Measurements from ENCODE around the gene AUTS2. TPM values are rescaled to one million over a fixed set of nuclear protein-coding genes. Genes with fewer than 3 reads are reported as not detected.

Gene AUTS2
- total RNA-seq, 1 donor from 2014 or later = 80.6 TPM

- H3K36me3 Mint-ChIP-seq (ENCODE audit: unreplicated experiment) = peaks cover 3% of the 10 kb centered on the region
Observed at GRCh38 chr7:70063927-70064326, 465.7 kb downstream of the AUTS2 start.

GRCh38 chr7:70066844-70067243 is 468.6 kb downstream of the AUTS2 start:
- TF ChIP-seq CTCF (IDR thresholded peaks at IDR 0.05) = no peak
- H3K4me3 Mint-ChIP-seq (ENCODE audit: unreplicated experiment) = no peak overlapping the region
- no peak overlapping the region for H3K27ac Mint-ChIP-seq (ENCODE audit: unreplicated experiment)
- H3K27me3 Mint-ChIP-seq (ENCODE audit: unreplicated experiment) = no peaks in the 10 kb centered on the region
- H3K4me1 Mint-ChIP-seq (ENCODE audit: unreplicated experiment) = peaks cover 15% of the 10 kb centered on the region
- peaks cover 5% of the 10 kb centered on the region for H3K36me3 Mint-ChIP-seq (ENCODE audit: unreplicated experiment)
- H3K9me3 Mint-ChIP-seq (ENCODE audit: unreplicated experiment) = no peaks in the 10 kb centered on the region
- no peak for DNase-seq (ENCODE audit: extremely low spot score, unreplicated experiment)

More at GRCh38 chr7:70063927-70064326, 465.7 kb downstream of the AUTS2 start:
- no peak overlapping the region for H3K27ac Mint-ChIP-seq (ENCODE audit: unreplicated experiment)
- no peaks in the 10 kb centered on the region for H3K9me3 Mint-ChIP-seq (ENCODE audit: unreplicated experiment)
- no peaks in the 10 kb centered on the region for H3K27me3 Mint-ChIP-seq (ENCODE audit: unreplicated experiment)
- no peak overlapping the region for H3K4me3 Mint-ChIP-seq (ENCODE audit: unreplicated experiment)
- no peak for TF ChIP-seq CTCF (IDR thresholded peaks at IDR 0.05)
- no peak for DNase-seq (ENCODE audit: extremely low spot score, unreplicated experiment)
- peaks cover 15% of the 10 kb centered on the region for H3K4me1 Mint-ChIP-seq (ENCODE audit: unreplicated experiment)

GRCh38 chr7:70068531-70068930 is 470.3 kb downstream of the AUTS2 start:
- peaks cover 23% of the 10 kb centered on the region for H3K4me1 Mint-ChIP-seq (ENCODE audit: unreplicated experiment)
- H3K9me3 Mint-ChIP-seq (ENCODE audit: unreplicated experiment) = no peaks in the 10 kb centered on the region
- H3K36me3 Mint-ChIP-seq (ENCODE audit: unreplicated experiment) = peaks cover 4% of the 10 kb centered on the region
- TF ChIP-seq CTCF (IDR thresholded peaks at IDR 0.05) = no peak
- no peak for DNase-seq (ENCODE audit: extremely low spot score, unreplicated experiment)
- no peaks in the 10 kb centered on the region for H3K27me3 Mint-ChIP-seq (ENCODE audit: unreplicated experiment)
- no peak overlapping the region for H3K27ac Mint-ChIP-seq (ENCODE audit: unreplicated experiment)
- no peak overlapping the region for H3K4me3 Mint-ChIP-seq (ENCODE audit: unreplicated experiment)

- Mint-ChIP-seq H3K27ac (ENCODE audit: unreplicated experiment) (no peak overlapping the region), H3K27me3 (ENCODE audit: unreplicated experiment) (no peaks in the 10 kb centered on the region), H3K36me3 (ENCODE audit: unreplicated experiment) (peaks cover 1% of the 10 kb centered on the region), H3K9me3 (ENCODE audit: unreplicated experiment) (no peaks in the 10 kb centered on the region), H3K4me1 (ENCODE audit: unreplicated experiment) (peaks cover 26% of the 10 kb centered on the region), H3K4me3 (ENCODE audit: unreplicated experiment) (no peak overlapping the region)
- no peak for TF ChIP-seq CTCF (IDR thresholded peaks at IDR 0.05)
- DNase-seq (ENCODE audit: extremely low spot score, unreplicated experiment) = no peak
Observed at GRCh38 chr7:70069977-70070376, 471.7 kb downstream of the AUTS2 start.

- H3K27ac Mint-ChIP-seq (ENCODE audit: unreplicated experiment) = peak overlapping the region; percentile 77
- TF ChIP-seq CTCF (IDR thresholded peaks at IDR 0.05) = no peak
- no peaks in the 10 kb centered on the region for H3K27me3 Mint-ChIP-seq (ENCODE audit: unreplicated experiment)
- H3K36me3 Mint-ChIP-seq (ENCODE audit: unreplicated experiment) = peaks cover 1% of the 10 kb centered on the region
- no peaks in the 10 kb centered on the region for H3K9me3 Mint-ChIP-seq (ENCODE audit: unreplicated experiment)
- DNase-seq (ENCODE audit: extremely low spot score, unreplicated experiment) = no peak
- H3K4me3 Mint-ChIP-seq (ENCODE audit: unreplicated experiment) = no peak overlapping the region
- H3K4me1 Mint-ChIP-seq (ENCODE audit: unreplicated experiment) = peaks cover 31% of the 10 kb centered on the region
Observed at GRCh38 chr7:70071766-70072165, 473.5 kb downstream of the AUTS2 start.
